WTC11 (cell line): ENCODE results near the gene RSAD1. TPM values are rescaled to one million over a fixed set of nuclear protein-coding genes. Genes with fewer than 3 reads are reported as not detected.

ENCODE experiments used
- ATAC-seq: fragments of 200-7000 bp; cut with Tn5 transposase; 2 replicates; pipeline ENCODE4 v1.10.0; 2021; ENCODE audit warnings: mild to moderate bottlenecking, moderate library complexity
- CTCF ChIA-PET: fragments of 300-600 bp; sonication (Branson Sonifier 250); formaldehyde crosslinking; loops from one replicate; lab custom pipeline; 2021; ENCODE audit warnings: antibody characterized with exemption; lab: Charles Lee
- POLR2A ChIA-PET: fragments of 350-600 bp; sonication (Branson Sonifier 250); formaldehyde crosslinking; loops from one replicate; lab custom pipeline; 2021; ENCODE audit warnings: antibody characterized with exemption; lab: Charles Lee
- DNase-seq: peaks from one replicate; pipeline ENCODE4 v3.0.0; 2021; ENCODE audit warnings: low spot score
- H3K27ac Mint-ChIP-seq: 2 replicates; pipeline ENCODE4 v1.8.0; 2021; ENCODE audit warnings: mixed read lengths
- H3K27me3 Mint-ChIP-seq: 2 replicates; pipeline ENCODE4 v1.8.0; 2021; ENCODE audit warnings: low read depth, mild to moderate bottlenecking, moderate library complexity, mixed read lengths
- H3K36me3 Mint-ChIP-seq: 2 replicates; pipeline ENCODE4 v1.8.0; 2021; ENCODE audit warnings: mixed read lengths
- H3K4me1 Mint-ChIP-seq: 2 replicates; pipeline ENCODE4 v1.8.0; 2022; ENCODE audit warnings: mixed read lengths
- H3K4me3 Mint-ChIP-seq: 2 replicates; pipeline ENCODE4 v1.8.0; 2021; ENCODE audit warnings: mild to moderate bottlenecking, moderate library complexity, mixed read lengths
- H3K9me3 Mint-ChIP-seq: 2 replicates; pipeline ENCODE4 v1.8.0; 2021; ENCODE audit warnings: mixed read lengths
- AR ChIP-seq: fragments of 250-450 bp; sonication (Bioruptor Pico); IDR thresholded peaks from 2 replicates; pipeline ENCODE4 v1.9.0; 2021; ENCODE audit warnings: mild to moderate bottlenecking
- ATF6 ChIP-seq: sonication (generic); formaldehyde crosslinking; IDR thresholded peaks from 2 replicates; pipeline ENCODE4 v1.8.1; 2023; ENCODE audit warnings: mild to moderate bottlenecking, missing genetic modification reagents
- CREM ChIP-seq: sonication (generic); formaldehyde crosslinking; IDR thresholded peaks from 2 replicates; pipeline ENCODE4 v1.8.1; 2022; ENCODE audit warnings: mild to moderate bottlenecking, missing genetic modification reagents, moderate library complexity
- E2F4 ChIP-seq: sonication (generic); formaldehyde crosslinking; IDR thresholded peaks from 2 replicates; pipeline ENCODE4 v1.8.1; 2022; ENCODE audit warnings: low read depth, mild to moderate bottlenecking, moderate library complexity, missing genetic modification reagents, borderline replicate concordance
- EMX1 ChIP-seq: fragments of 250-450 bp; sonication (Bioruptor Pico); IDR thresholded peaks from 2 replicates; pipeline ENCODE4 v1.8.0; 2021; ENCODE audit warnings: mild to moderate bottlenecking
- ERG ChIP-seq: fragments of 250-450 bp; sonication (Bioruptor Pico); IDR thresholded peaks from 2 replicates; pipeline ENCODE4 v1.8.0; 2021; ENCODE audit warnings: mild to moderate bottlenecking
- ESRRA ChIP-seq: sonication (generic); formaldehyde crosslinking; IDR thresholded peaks from 2 replicates; pipeline ENCODE4 v1.8.1; 2022; ENCODE audit warnings: mild to moderate bottlenecking, missing genetic modification reagents, borderline replicate concordance
- ETV6 ChIP-seq: sonication (generic); formaldehyde crosslinking; IDR thresholded peaks from 2 replicates; pipeline ENCODE4 v1.8.1; 2022; ENCODE audit warnings: mild to moderate bottlenecking, missing genetic modification reagents
- GRHL2 ChIP-seq: fragments of 250-450 bp; sonication (Bioruptor Pico); IDR thresholded peaks from 2 replicates; pipeline ENCODE4 v1.8.0; 2022; ENCODE audit warnings: mild to moderate bottlenecking, moderate library complexity; ENCODE audit not compliant: insufficient replicate concordance, severe bottlenecking
- GTF2I ChIP-seq: fragments of 250-450 bp; sonication (Bioruptor Pico); conservative IDR thresholded peaks from 2 replicates; pipeline ENCODE4 v1.4.0; 2021; ENCODE audit warnings: mild to moderate bottlenecking
- KAT7 ChIP-seq: sonication (generic); formaldehyde crosslinking; IDR thresholded peaks from 2 replicates; pipeline ENCODE4 v1.8.1; 2023; ENCODE audit warnings: missing genetic modification reagents, mild to moderate bottlenecking, borderline replicate concordance
- NFATC4 ChIP-seq: fragments of 250-450 bp; sonication (Bioruptor Pico); IDR thresholded peaks from 2 replicates; pipeline ENCODE4 v1.9.0; 2021; ENCODE audit warnings: mild to moderate bottlenecking
- NR2C2 ChIP-seq: sonication (generic); formaldehyde crosslinking; IDR thresholded peaks from 2 replicates; pipeline ENCODE4 v1.8.0; 2022; ENCODE audit warnings: mild to moderate bottlenecking, missing genetic modification reagents
- RELA ChIP-seq: sonication (generic); formaldehyde crosslinking; IDR thresholded peaks from 2 replicates; pipeline ENCODE4 v1.8.1; 2022; ENCODE audit warnings: missing genetic modification reagents, mild to moderate bottlenecking, borderline replicate concordance
- ZNF219 ChIP-seq: sonication (generic); formaldehyde crosslinking; IDR thresholded peaks from 2 replicates; pipeline ENCODE4 v1.8.0; 2023; ENCODE audit warnings: missing genetic modification reagents, mild to moderate bottlenecking, borderline replicate concordance
- ZNF232 ChIP-seq: sonication (generic); formaldehyde crosslinking; IDR thresholded peaks from 2 replicates; pipeline ENCODE4 v1.8.0; 2022; ENCODE audit warnings: mild to moderate bottlenecking, missing genetic modification reagents
- ZNF281 ChIP-seq: sonication (generic); formaldehyde crosslinking; IDR thresholded peaks from 2 replicates; pipeline ENCODE4 v1.8.0; 2023; ENCODE audit warnings: mild to moderate bottlenecking, missing genetic modification reagents
- ZNF396 ChIP-seq: fragments of 250-450 bp; sonication (Bioruptor Pico); IDR thresholded peaks from 2 replicates; pipeline ENCODE4 v1.8.0; 2021; ENCODE audit warnings: mild to moderate bottlenecking, moderate library complexity, borderline replicate concordance
- ZNF532 ChIP-seq: fragments of 250-450 bp; sonication (Bioruptor Pico); IDR thresholded peaks from 2 replicates; pipeline ENCODE4 v1.9.0; 2021; ENCODE audit warnings: mild to moderate bottlenecking, borderline replicate concordance
- total RNA-seq: library from RNA; stranded (reverse); gene quantifications from 3 replicates; pipeline ENCODE4 v1.2.3, GENCODE V29; 2021

Gene RSAD1
- total RNA-seq, 1 experiment from 2014 or later: 35.1 TPM

- TF ChIP-seq ZNF532 (no peak), ZNF232 (no peak), ESRRA (CRISPR knock-in tag) (no peak), EMX1 (CRISPR knock-in tag) (no peak), ZNF396 (CRISPR knock-in tag) (no peak), KAT7 (CRISPR knock-in tag) (no peak), NFATC4 (CRISPR knock-in tag) (no peak), AR (no peak), GTF2I (CRISPR knock-in tag) (no peak)
These were observed 14.5 kb upstream of the RSAD1 start (continued) for GRCh38 chr17:50464121-50464520.

- TF ChIP-seq GTF2I (CRISPR knock-in tag) (no peak), ATF6 (CRISPR knock-in tag) (no peak), RELA (CRISPR knock-in tag) (no peak), ETV6 (no peak), GRHL2 (CRISPR knock-in tag) (no peak), ERG (CRISPR knock-in tag) (no peak), CREM (CRISPR knock-in tag) (no peak), ZNF281 (no peak), ZNF219 (CRISPR knock-in tag) (no peak), NR2C2 (CRISPR knock-in tag) (no peak), E2F4 (no peak)
- TF ChIP-seq, all 79 proteins: peak for 0
- DNase-seq (no peak), ATAC-seq (no peak)
- Mint-ChIP-seq H3K27ac (no peak overlapping the region), H3K36me3 (no peaks in the 10 kb centered on the region), H3K4me3 (no peak overlapping the region), H3K27me3 (peaks cover 27% of the 10 kb centered on the region), H3K4me1 (peaks cover 15% of the 10 kb centered on the region), H3K9me3 (no peaks in the 10 kb centered on the region)
- CTCF ChIA-PET: no interaction called here
- POLR2A ChIA-PET: no interaction called here
These were observed 13.9 kb upstream of the RSAD1 start for GRCh38 chr17:50464736-50465135.
